ENCODE data around the gene NFKBIL1. TPM values are rescaled to one million over a fixed set of nuclear protein-coding genes. Genes with fewer than 3 reads are reported as not detected.

NFKBIL1 gene
- total RNA-seq, 4 donors from 2014 or later: 23.7 to 34.0 (median 27.5) TPM

- DNase-seq: no peak
- WGBS, 2 donors: 61 to 70% methylated on average over 7 of the region's 7 CpGs
- no peaks in the 10 kb centered on the region for H3K9me3 ChIP-seq
- intact Hi-C loops (cut with DNase I): no loop called here
- H3K4me1 ChIP-seq: no peaks in the 10 kb centered on the region
- H3K27me3 ChIP-seq: no peaks in the 10 kb centered on the region
- H3K4me3 ChIP-seq (replicated peaks in 1 of 3): no peak within 1 kb of the TSS
- TF ChIP-seq, protein P1, sequence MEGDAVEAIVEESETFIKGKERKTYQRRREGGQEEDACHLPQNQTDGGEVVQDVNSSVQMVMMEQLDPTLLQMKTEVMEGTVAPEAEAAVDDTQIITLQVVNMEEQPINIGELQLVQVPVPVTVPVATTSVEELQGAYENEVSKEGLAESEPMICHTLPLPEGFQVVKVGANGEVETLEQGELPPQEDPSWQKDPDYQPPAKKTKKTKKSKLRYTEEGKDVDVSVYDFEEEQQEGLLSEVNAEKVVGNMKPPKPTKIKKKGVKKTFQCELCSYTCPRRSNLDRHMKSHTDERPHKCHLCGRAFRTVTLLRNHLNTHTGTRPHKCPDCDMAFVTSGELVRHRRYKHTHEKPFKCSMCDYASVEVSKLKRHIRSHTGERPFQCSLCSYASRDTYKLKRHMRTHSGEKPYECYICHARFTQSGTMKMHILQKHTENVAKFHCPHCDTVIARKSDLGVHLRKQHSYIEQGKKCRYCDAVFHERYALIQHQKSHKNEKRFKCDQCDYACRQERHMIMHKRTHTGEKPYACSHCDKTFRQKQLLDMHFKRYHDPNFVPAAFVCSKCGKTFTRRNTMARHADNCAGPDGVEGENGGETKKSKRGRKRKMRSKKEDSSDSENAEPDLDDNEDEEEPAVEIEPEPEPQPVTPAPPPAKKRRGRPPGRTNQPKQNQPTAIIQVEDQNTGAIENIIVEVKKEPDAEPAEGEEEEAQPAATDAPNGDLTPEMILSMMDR (IDR thresholded peaks at IDR 0.05): no peak
- TF ChIP-seq POLR2A (IDR thresholded peaks at IDR 0.05): no peak
- peaks cover 38 to 44% of the 10 kb centered on the region in 2 donors for H3K36me3 ChIP-seq
- H3K27ac ChIP-seq: no peak within 1 kb of the TSS
Observed at GRCh38 chr6:31528821-31529328, 18.5 kb upstream of the NFKBIL1 start, which contains the start of gene MCCD1. Gene MCCD1 (plus strand): TSS chr6:31528962. CDS start chr6:31529015, 53 bp downstream.

DNA sequence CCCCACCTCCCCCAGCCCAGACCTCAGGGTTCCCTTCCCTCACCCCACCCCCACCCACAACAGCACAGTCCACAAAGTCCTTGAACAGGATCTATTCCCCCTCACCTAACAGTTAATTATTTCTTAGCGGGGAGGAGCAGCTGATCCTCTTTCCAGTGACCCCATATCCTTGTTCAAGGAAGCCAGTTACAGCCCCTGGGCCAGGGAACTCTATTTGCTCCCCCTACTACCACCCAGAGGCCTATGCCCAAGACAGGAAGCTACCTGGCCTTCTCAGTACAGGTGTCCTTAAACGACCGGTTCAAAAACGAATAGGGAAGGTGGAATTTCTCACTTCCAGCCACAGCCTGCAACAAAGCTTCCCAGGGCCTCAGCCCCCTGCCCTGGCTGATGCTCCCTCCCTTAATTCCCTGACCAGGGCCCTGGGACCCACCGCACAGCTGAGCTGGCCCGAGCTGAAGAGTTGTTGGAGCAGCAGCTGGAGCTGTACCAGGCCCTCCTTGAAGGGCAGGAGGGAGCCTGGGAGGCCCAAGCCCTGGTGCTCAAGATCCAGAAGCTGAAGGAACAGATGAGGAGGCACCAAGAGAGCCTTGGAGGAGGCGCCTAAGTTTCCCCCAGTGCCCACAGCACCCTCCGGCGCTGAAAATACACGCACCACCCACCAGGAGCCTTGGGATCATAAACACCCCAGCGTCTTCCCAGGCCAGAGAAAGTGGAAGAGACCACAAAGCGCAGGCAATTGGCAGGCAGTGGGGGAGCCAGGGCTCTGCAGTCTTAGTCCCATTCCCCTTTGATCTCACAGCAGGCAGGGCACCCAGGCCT, 17.9 kb upstream of the NFKBIL1 start:
- TF ChIP-seq, protein P1 (IDR thresholded peaks at IDR 0.05): no peak
- TF ChIP-seq POLR2A (IDR thresholded peaks at IDR 0.05): no peak
- no peak overlapping the region for H3K27ac ChIP-seq
- no peaks in the 10 kb centered on the region for H3K27me3 ChIP-seq
- 46 to 57% methylated on average over 10 to 12 of the region's 12 CpGs for WGBS, 2 donors
- peaks cover 44 to 51% of the 10 kb centered on the region in 2 donors for H3K36me3 ChIP-seq
- no peak for DNase-seq
- no peaks in the 10 kb centered on the region for H3K9me3 ChIP-seq
- intact Hi-C loops (cut with DNase I): no loop called here
- no peak overlapping the region for H3K4me3 ChIP-seq (replicated peaks in 1 of 3)
- no peaks in the 10 kb centered on the region for H3K4me1 ChIP-seq

GRCh38 chr6:31530659-31531058, 16.7 kb upstream of the NFKBIL1 start:
- no peaks in the 10 kb centered on the region for H3K4me1 ChIP-seq
- peaks cover 56 to 62% of the 10 kb centered on the region in 2 donors for H3K36me3 ChIP-seq
- no peaks in the 10 kb centered on the region for H3K27me3 ChIP-seq
- intact Hi-C loops (cut with DNase I): no loop called here
- no peak overlapping the region for H3K27ac ChIP-seq
- H3K9me3 ChIP-seq: no peaks in the 10 kb centered on the region
- WGBS, 2 donors: 77 to 84% methylated on average over 5 of the region's 6 CpGs
- H3K4me3 ChIP-seq (replicated peaks in 1 of 3): no peak overlapping the region
- no peak for DNase-seq
- TF ChIP-seq POLR2A (IDR thresholded peaks at IDR 0.05): no peak
- TF ChIP-seq, protein P1 (IDR thresholded peaks at IDR 0.05): no peak

DNA sequence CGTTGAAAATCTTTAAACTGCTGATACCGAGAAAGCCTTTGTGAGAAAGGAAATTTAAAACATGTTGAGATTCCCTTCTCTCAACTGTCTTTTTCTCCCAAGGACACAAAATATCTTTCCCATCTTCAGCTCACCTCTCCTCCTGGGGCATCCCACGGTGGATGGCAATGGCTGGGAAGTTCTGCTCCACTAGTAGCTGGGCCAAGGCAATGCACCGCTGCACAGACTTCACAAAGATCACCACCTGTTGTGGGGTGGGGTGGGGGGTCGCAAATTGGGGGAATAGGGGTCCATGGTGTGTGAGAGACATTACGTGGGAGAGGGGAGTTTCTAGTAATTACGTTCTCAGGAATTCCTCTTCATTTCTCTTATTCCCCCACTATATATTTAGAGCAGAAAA, 16.2 kb upstream of the NFKBIL1 start:
- H3K27ac ChIP-seq: no peak overlapping the region
- intact Hi-C loops (cut with DNase I): no loop called here
- TF ChIP-seq, protein P1 (IDR thresholded peaks at IDR 0.05): no peak
- no peaks in the 10 kb centered on the region for H3K27me3 ChIP-seq
- DNase-seq: no peak
- 90 to 92% methylated on average over 7 of the region's 7 CpGs for WGBS, 2 donors
- H3K4me1 ChIP-seq: no peaks in the 10 kb centered on the region
- no peak overlapping the region for H3K4me3 ChIP-seq (replicated peaks in 1 of 3)
- H3K36me3 ChIP-seq: peaks cover 61 to 67% of the 10 kb centered on the region in 2 donors
- no peaks in the 10 kb centered on the region for H3K9me3 ChIP-seq

Data from thyroid gland (tissue), 4 donors.